ENCODE measurements around the gene HIP1. TPM values are rescaled to one million over a fixed set of nuclear protein-coding genes. Genes with fewer than 3 reads are reported as not detected.
A peak's percentile ranks its signal among the peaks of the same experiment; 100 is the strongest.

HIP1 gene
- total and polyA plus RNA-seq, 9 of the 15 experiments (the other 6 are each of a cell fraction or from before 2014, with no cell fraction given) = 2.4 to 13.7 (median 9.5) TPM

DNA sequence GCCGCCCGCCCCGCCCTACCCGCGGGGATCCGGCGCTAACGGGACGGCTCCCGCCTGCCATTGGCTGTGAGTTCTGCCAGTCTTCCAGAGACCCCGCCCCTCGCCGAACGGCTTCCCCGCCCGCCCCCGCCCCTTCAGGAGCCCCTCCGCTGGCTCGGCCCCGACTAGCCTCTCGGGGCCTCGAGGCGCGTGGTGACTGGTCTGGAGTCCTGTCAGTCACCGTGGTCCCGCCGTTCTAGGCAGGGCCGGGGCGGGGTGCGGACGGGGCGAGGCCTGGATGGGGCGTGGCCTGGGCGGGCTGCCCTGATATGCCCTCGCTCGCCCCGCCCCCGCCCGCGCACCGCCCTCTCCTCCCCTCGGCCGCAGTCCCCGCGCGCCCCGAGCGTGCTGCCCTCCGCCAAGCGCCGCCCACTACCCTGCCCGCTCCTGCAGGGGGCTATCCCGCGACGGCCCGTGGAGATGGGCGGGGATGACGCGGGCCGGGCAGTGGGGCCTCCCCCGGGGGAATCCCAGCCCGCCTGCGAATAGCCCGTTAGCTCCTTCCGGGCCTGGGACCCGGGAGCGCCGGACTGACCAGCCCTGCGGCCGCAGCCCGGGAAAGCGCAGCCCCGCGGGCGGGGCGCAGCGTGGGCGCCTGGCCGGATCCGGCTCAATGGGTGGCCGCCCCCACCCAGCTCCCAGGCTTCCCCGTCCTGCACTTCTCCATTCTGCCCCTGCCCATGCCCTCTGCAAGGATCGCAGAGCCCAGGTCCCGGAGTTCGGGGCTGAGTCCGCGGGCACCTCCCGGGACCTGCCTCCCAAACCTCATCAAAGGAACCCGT is 444 bp upstream of the HIP1 start (continued):
- TF ChIP-seq BRCA1 (IDR thresholded peaks at IDR 0.05) = no peak
- TF ChIP-seq BRCA1 (CRISPR knock-in tag; IDR thresholded peaks at IDR 0.05) = no peak
- TF ChIP-seq CHD1 (IDR thresholded peaks at IDR 0.05; ENCODE audit: low read length) = no peak
- TF ChIP-seq NFIX (CRISPR knock-in tag; IDR thresholded peaks at IDR 0.05; ENCODE audit: low read depth) = no peak
- TF ChIP-seq CBFA2T2 (conservative IDR thresholded peaks at IDR 0.05) = no peak
- TF ChIP-seq DLX4 (CRISPR knock-in tag; IDR thresholded peaks at IDR 0.05) = no peak
- TF ChIP-seq, protein P1, sequence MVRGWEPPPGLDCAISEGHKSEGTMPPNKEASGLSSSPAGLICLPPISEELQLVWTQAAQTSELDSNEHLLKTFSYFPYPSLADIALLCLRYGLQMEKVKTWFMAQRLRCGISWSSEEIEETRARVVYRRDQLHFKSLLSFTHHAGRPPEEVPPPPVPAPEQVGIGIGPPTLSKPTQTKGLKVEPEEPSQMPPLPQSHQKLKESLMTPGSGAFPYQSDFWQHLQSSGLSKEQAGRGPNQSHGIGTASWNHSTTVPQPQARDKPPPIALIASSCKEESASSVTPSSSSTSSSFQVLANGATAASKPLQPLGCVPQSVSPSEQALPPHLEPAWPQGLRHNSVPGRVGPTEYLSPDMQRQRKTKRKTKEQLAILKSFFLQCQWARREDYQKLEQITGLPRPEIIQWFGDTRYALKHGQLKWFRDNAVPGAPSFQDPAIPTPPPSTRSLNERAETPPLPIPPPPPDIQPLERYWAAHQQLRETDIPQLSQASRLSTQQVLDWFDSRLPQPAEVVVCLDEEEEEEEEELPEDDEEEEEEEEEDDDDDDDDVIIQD (CRISPR knock-in tag; IDR thresholded peaks at IDR 0.05) = peak; percentile 70; the same call in 1 of the 2 replicates
- TF ChIP-seq TAL1 (IDR thresholded peaks at IDR 0.05) = no peak
- TF ChIP-seq VEZF1 (CRISPR knock-in tag; IDR thresholded peaks at IDR 0.05) = peak; percentile 97
- TF ChIP-seq, protein P2, sequence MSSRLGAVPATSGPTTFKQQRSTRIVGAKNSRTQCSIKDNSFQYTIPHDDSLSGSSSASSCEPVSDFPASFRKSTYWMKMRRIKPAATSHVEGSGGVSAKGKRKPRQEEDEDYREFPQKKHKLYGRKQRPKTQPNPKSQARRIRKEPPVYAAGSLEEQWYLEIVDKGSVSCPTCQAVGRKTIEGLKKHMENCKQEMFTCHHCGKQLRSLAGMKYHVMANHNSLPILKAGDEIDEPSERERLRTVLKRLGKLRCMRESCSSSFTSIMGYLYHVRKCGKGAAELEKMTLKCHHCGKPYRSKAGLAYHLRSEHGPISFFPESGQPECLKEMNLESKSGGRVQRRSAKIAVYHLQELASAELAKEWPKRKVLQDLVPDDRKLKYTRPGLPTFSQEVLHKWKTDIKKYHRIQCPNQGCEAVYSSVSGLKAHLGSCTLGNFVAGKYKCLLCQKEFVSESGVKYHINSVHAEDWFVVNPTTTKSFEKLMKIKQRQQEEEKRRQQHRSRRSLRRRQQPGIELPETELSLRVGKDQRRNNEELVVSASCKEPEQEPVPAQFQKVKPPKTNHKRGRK (tag; IDR thresholded peaks at IDR 0.05) = no peak
- no peak for TF ChIP-seq CC2D1A (IDR thresholded peaks at IDR 0.05)
- TF ChIP-seq YBX1 (IDR thresholded peaks at IDR 0.05) = no peak
- peak; percentile 77 for TF ChIP-seq SP2 (IDR thresholded peaks at IDR 0.05; ENCODE audit: extremely low read depth, low read depth, low read length, poor library complexity, severe bottlenecking)
- TF ChIP-seq ZNF174 (CRISPR knock-in tag; IDR thresholded peaks at IDR 0.05) = no peak
- TF ChIP-seq ZNF444 (CRISPR knock-in tag; IDR thresholded peaks at IDR 0.05) = no peak
- peak; percentile 78; the same call in 1 of the 2 replicates for TF ChIP-seq RREB1 (CRISPR knock-in tag; IDR thresholded peaks at IDR 0.05)
- peak; percentile 46 for TF ChIP-seq RBBP5 (IDR thresholded peaks at IDR 0.05; ENCODE audit: borderline replicate concordance, insufficient read depth, low read length, poor library complexity, severe bottlenecking)
